ENCODE results near the gene ANKHD1. TPM values are rescaled to one million over a fixed set of nuclear protein-coding genes. Genes with fewer than 3 reads are reported as not detected.

Gene ANKHD1
- total RNA-seq, 6 experiments from 2014 or later: 45.5 to 73.2 (median 62.6) TPM

- ATAC-seq: no peak
- Histone ChIP-seq H3K36me3 (no peaks in the 10 kb centered on the region), H3K4me1 (peaks cover 0 to 4% (median 0%) of the 10 kb centered on the region in 4 donors), H3K4me3 (no peak overlapping the region), H3K27me3 (no peaks in the 10 kb centered on the region), H3K27ac (no peak overlapping the region), H3K9me3 (no peaks in the 10 kb centered on the region)
- no peak for TF ChIP-seq POLR2A (IDR thresholded peaks at IDR 0.05)
- no peak for TF ChIP-seq CTCF (IDR thresholded peaks at IDR 0.05)
- no peak for DNase-seq
- intact Hi-C loops (cut with DNase I): loop anchor here in 1 of 2 donors (10.0 kb wide), 1 partner anchor 350 kb away; no protein-coding TSS in a partner anchor
- WGBS (ENCODE audit: insufficient coverage, low coverage, low lambda C conversion rate, missing lambda C conversion rate): 70% methylated on average over 3 of the region's 3 CpGs
Measured at GRCh38 chr5:140365282-140365681, 36.4 kb upstream of the ANKHD1 start.

GRCh38 chr5:140365941-140366340 is 35.7 kb upstream of the ANKHD1 start:
- H3K4me3 ChIP-seq: no peak overlapping the region
- peak in 1 of 3 donors; percentile 29 for DNase-seq
- intact Hi-C loops (cut with DNase I): loop anchor here in 1 of 2 donors (10.0 kb wide), 1 partner anchor 349 kb away; no protein-coding TSS in a partner anchor
- ATAC-seq: no peak
- peaks cover 0 to 4% (median 0%) of the 10 kb centered on the region in 4 donors for H3K4me1 ChIP-seq
- H3K27me3 ChIP-seq: no peaks in the 10 kb centered on the region
- no peaks in the 10 kb centered on the region for H3K36me3 ChIP-seq
- no peak overlapping the region for H3K27ac ChIP-seq
- WGBS (ENCODE audit: insufficient coverage, low coverage, low lambda C conversion rate, missing lambda C conversion rate): no CpG with 5 or more reads among the region's 4 CpGs
- no peak for TF ChIP-seq POLR2A (IDR thresholded peaks at IDR 0.05)
- TF ChIP-seq CTCF (IDR thresholded peaks at IDR 0.05): no peak
- no peaks in the 10 kb centered on the region for H3K9me3 ChIP-seq

GRCh38 chr5:140366589-140367255 is 34.9 kb upstream of the ANKHD1 start:
- no peaks in the 10 kb centered on the region for H3K36me3 ChIP-seq
- H3K9me3 ChIP-seq: no peaks in the 10 kb centered on the region
- no peak for TF ChIP-seq POLR2A (IDR thresholded peaks at IDR 0.05)
- TF ChIP-seq CTCF (IDR thresholded peaks at IDR 0.05): no peak
- H3K27ac ChIP-seq: no peak overlapping the region
- DNase-seq: no peak
- intact Hi-C loops (cut with DNase I): loop anchor here in 1 of 2 donors (10.0 kb wide), 1 partner anchor 348 kb away; no protein-coding TSS in a partner anchor
- ATAC-seq: no peak
- WGBS (ENCODE audit: insufficient coverage, low coverage, low lambda C conversion rate, missing lambda C conversion rate): 72% methylated on average over 5 of the region's 7 CpGs
- H3K4me3 ChIP-seq: no peak overlapping the region
- H3K27me3 ChIP-seq: no peaks in the 10 kb centered on the region
- peaks cover 0 to 4% (median 0%) of the 10 kb centered on the region in 4 donors for H3K4me1 ChIP-seq

GRCh38 chr5:140367256-140368013 is 34.2 kb upstream of the ANKHD1 start:
- no peak for ATAC-seq
- Histone ChIP-seq H3K36me3 (no peaks in the 10 kb centered on the region), H3K4me3 (no peak overlapping the region), H3K27ac (no peak overlapping the region), H3K9me3 (no peaks in the 10 kb centered on the region), H3K4me1 (peaks cover 0 to 4% (median 0%) of the 10 kb centered on the region in 4 donors), H3K27me3 (no peaks in the 10 kb centered on the region)
- peak in 1 of 3 donors; percentile 41 for DNase-seq
- TF ChIP-seq CTCF (IDR thresholded peaks at IDR 0.05) (no peak), POLR2A (IDR thresholded peaks at IDR 0.05) (no peak)
- WGBS (ENCODE audit: insufficient coverage, low coverage, low lambda C conversion rate, missing lambda C conversion rate): 90% methylated on average over 3 of the region's 8 CpGs
- intact Hi-C loops (cut with DNase I): loop anchor here in 1 of 2 donors (10.0 kb wide), 1 partner anchor 347 kb away; no protein-coding TSS in a partner anchor
